ENCODE results near the gene OR1C1.
"Not testable (repeated sequence)": the region's sequence is repeated elsewhere in the genome, so short reads cannot be mapped to it uniquely, and the experiment has no call there.

OR1C1 gene

DNA sequence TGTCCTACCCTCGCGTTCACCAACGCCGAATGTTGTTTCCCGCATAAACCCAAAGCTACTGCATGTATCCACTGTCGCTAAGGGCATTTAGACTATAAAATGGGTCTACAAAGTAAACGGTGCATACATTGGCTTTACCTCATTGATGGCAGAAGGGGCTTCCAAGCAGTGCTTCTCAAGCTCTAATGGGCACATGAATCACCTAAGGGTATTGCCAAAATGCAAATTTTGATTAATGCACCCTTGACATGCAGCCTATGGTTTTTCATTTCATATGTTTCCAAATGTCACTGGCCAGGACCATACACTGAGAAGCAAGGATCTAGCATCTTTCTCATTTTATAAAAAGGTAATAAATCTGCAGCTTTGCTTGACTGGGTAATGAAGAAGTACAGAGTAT lies 46.6 kb downstream of the OR1C1 start (continued):
- TF ChIP-seq, protein P1, sequence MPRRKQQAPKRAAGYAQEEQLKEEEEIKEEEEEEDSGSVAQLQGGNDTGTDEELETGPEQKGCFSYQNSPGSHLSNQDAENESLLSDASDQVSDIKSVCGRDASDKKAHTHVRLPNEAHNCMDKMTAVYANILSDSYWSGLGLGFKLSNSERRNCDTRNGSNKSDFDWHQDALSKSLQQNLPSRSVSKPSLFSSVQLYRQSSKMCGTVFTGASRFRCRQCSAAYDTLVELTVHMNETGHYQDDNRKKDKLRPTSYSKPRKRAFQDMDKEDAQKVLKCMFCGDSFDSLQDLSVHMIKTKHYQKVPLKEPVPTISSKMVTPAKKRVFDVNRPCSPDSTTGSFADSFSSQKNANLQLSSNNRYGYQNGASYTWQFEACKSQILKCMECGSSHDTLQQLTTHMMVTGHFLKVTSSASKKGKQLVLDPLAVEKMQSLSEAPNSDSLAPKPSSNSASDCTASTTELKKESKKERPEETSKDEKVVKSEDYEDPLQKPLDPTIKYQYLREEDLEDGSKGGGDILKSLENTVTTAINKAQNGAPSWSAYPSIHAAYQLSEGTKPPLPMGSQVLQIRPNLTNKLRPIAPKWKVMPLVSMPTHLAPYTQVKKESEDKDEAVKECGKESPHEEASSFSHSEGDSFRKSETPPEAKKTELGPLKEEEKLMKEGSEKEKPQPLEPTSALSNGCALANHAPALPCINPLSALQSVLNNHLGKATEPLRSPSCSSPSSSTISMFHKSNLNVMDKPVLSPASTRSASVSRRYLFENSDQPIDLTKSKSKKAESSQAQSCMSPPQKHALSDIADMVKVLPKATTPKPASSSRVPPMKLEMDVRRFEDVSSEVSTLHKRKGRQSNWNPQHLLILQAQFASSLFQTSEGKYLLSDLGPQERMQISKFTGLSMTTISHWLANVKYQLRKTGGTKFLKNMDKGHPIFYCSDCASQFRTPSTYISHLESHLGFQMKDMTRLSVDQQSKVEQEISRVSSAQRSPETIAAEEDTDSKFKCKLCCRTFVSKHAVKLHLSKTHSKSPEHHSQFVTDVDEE (CRISPR knock-in tag; IDR thresholded peaks at IDR 0.05), result no peak
- TF ChIP-seq BACH2 (CRISPR knock-in tag; IDR thresholded peaks at IDR 0.05; ENCODE audit: borderline replicate concordance) (no peak), TOX (CRISPR knock-in tag; IDR thresholded peaks at IDR 0.05; ENCODE audit: borderline replicate concordance) (no peak)

DNA sequence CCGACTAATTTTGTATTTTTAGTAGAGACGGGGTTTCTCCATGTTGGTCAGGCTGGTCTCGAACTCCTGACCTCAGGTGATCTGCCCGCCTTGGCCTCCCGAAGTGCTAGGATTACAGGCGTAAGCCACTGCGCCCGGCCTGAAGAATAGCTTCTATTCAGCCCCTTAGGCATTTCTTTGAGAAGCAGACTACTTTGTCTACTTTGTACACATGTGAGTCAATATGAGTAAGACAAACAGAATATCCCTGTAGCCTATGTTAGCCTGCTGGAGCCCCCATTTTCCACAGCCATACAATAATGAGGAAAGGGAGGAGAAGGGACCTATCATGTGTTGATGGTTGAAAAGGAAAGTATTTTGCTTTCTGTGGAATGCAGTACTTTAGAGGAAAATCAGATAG lies 49.7 kb downstream of the OR1C1 start:
- not testable (repeated sequence) for ATAC-seq
